NT2/D1 (cell line): ENCODE results near the gene APAF1.

Source experiments
- DNase-seq: peaks from one replicate; pipeline ENCODE4 v3.0.0-alpha.2; 2011; ENCODE audit warnings: low read depth, low spot score
- H3K27me3 ChIP-seq: 2 replicates; pipeline ENCODE4 v1.6.0; 2011; ENCODE audit warnings: mild to moderate bottlenecking; ENCODE audit not compliant: insufficient read length, insufficient read depth
- H3K36me3 ChIP-seq: 2 replicates; pipeline ENCODE4 v1.6.1; 2011; ENCODE audit warnings: mild to moderate bottlenecking, low read length, mixed read lengths; ENCODE audit not compliant: insufficient read depth, insufficient read length
- H3K4me1 ChIP-seq: 2 replicates; pipeline ENCODE4 v1.5.1; 2011; ENCODE audit not compliant: insufficient read depth, insufficient read length
- H3K4me3 ChIP-seq: 2 replicates; pipeline ENCODE4 v1.5.1; 2011; ENCODE audit warnings: low read depth; ENCODE audit not compliant: insufficient read length
- H3K9ac ChIP-seq: 2 replicates; pipeline ENCODE4 v1.6.0; 2011; ENCODE audit warnings: low read depth; ENCODE audit not compliant: insufficient read length
- H3K9me3 ChIP-seq: 2 replicates; pipeline ENCODE4 v1.5.1; 2011; ENCODE audit warnings: mild to moderate bottlenecking, low read length; ENCODE audit not compliant: insufficient read depth
- SUZ12 ChIP-seq: IDR thresholded peaks from 2 replicates; pipeline ENCODE4 v1.6.1; 2011; ENCODE audit not compliant: insufficient read length, insufficient read depth; ENCODE audit errors: extremely low read depth
- YY1 ChIP-seq: IDR thresholded peaks from 2 replicates; pipeline ENCODE4 v1.6.1; 2011; ENCODE audit not compliant: insufficient read length, insufficient read depth
- ZNF274 ChIP-seq: IDR thresholded peaks from 2 replicates; pipeline ENCODE4 v1.6.1; 2011; ENCODE audit warnings: mild to moderate bottlenecking, low read depth, low read length

The APAF1 gene

GRCh38 chr12:98696036-98696646 is 51.1 kb downstream of the APAF1 start:
- peak; percentile 55 for DNase-seq

GRCh38 chr12:98697209-98697608 is 52.1 kb downstream of the APAF1 start:
- no peak for TF ChIP-seq ZNF274
- no peak for TF ChIP-seq SUZ12
- TF ChIP-seq YY1: no peak
- no peaks in the 10 kb centered on the region for H3K9me3 ChIP-seq
- no peaks in the 10 kb centered on the region for H3K27me3 ChIP-seq
- H3K36me3 ChIP-seq: peaks cover 8% of the 10 kb centered on the region
- no peak for DNase-seq
- no peaks in the 10 kb centered on the region for H3K4me1 ChIP-seq
- H3K9ac ChIP-seq: no peak overlapping the region
- no peak overlapping the region for H3K4me3 ChIP-seq

More at GRCh38 chr12:98696036-98696646, 51.1 kb downstream of the APAF1 start:
- Histone ChIP-seq H3K4me1 (no peaks in the 10 kb centered on the region), H3K9me3 (no peaks in the 10 kb centered on the region), H3K27me3 (no peaks in the 10 kb centered on the region), H3K36me3 (peaks cover 12% of the 10 kb centered on the region), H3K9ac (no peak overlapping the region), H3K4me3 (no peak overlapping the region)
- no peak for TF ChIP-seq ZNF274

GRCh38 chr12:98698603-98699463 is 53.7 kb downstream of the APAF1 start:
- DNase-seq: peak; percentile 69
- Histone ChIP-seq H3K36me3 (peaks cover 8% of the 10 kb centered on the region), H3K4me1 (no peaks in the 10 kb centered on the region), H3K9me3 (no peaks in the 10 kb centered on the region), H3K4me3 (no peak overlapping the region), H3K9ac (no peak overlapping the region), H3K27me3 (no peaks in the 10 kb centered on the region)
- TF ChIP-seq SUZ12 (no peak), ZNF274 (no peak), YY1 (no peak)

DNA sequence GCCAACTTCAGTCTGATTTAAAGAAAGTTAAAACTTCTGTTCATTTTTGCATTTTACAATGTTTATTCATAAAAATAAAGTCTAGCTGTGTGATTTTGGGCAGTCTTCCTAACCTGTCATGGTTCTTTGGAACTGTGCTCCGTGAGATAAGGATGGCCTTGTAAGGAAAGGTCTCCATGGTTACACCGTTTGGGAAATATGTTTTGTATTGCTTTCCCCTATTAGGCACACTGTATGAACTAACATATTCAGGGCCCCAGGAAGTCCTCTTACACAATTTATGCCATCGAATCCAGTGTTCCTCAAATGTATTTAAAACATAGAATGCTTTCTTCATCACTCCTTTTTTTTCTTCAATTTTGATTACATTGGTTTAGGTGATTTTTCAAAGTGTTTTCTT is 54.5 kb downstream of the APAF1 start:
- no peaks in the 10 kb centered on the region for H3K27me3 ChIP-seq
- no peaks in the 10 kb centered on the region for H3K4me1 ChIP-seq
- H3K36me3 ChIP-seq: peaks cover 13% of the 10 kb centered on the region
- DNase-seq: no peak
- H3K9me3 ChIP-seq: no peaks in the 10 kb centered on the region
- no peak overlapping the region for H3K4me3 ChIP-seq
- TF ChIP-seq SUZ12: no peak
- TF ChIP-seq YY1: no peak
- no peak for TF ChIP-seq ZNF274
- no peak overlapping the region for H3K9ac ChIP-seq

DNA sequence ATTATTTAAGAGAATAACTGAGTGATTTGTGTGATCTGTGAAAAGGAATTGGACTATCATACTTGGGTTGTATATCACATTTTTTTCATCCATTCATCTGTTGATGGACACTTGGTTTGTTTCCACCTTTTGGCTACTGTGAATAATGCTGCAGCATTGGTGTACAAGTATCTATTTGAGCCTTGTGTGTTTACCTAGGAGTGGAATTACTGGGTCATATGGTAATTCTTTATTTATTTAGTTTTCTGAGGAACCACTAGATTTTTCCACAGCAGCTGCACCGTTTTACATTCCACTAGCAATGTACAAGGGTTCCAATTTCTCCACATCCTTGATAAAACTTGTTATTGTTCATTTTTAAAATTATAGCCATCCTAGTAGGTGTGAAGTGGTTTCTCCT is 56.1 kb downstream of the APAF1 start:
- Histone ChIP-seq H3K4me1 (no peaks in the 10 kb centered on the region), H3K27me3 (no peaks in the 10 kb centered on the region), H3K4me3 (no peak overlapping the region), H3K36me3 (peaks cover 13% of the 10 kb centered on the region), H3K9ac (no peak overlapping the region), H3K9me3 (no peaks in the 10 kb centered on the region)
- no peak for DNase-seq
- TF ChIP-seq ZNF274 (no peak), YY1 (no peak), SUZ12 (no peak)

- Histone ChIP-seq H3K4me3 (no peak overlapping the region), H3K4me1 (no peaks in the 10 kb centered on the region), H3K27me3 (no peaks in the 10 kb centered on the region), H3K9me3 (no peaks in the 10 kb centered on the region), H3K9ac (no peak overlapping the region), H3K36me3 (peaks cover 48% of the 10 kb centered on the region)
- DNase-seq: no peak
- TF ChIP-seq ZNF274: no peak
- TF ChIP-seq YY1: no peak
- no peak for TF ChIP-seq SUZ12
These were observed 63.9 kb downstream of the APAF1 start for GRCh38 chr12:98709022-98709421.

GRCh38 chr12:98714426-98714825 is 69.3 kb downstream of the APAF1 start:
- peaks cover 33% of the 10 kb centered on the region for H3K36me3 ChIP-seq
- H3K4me1 ChIP-seq: no peaks in the 10 kb centered on the region
- TF ChIP-seq ZNF274 (no peak), SUZ12 (no peak), YY1 (no peak)
- DNase-seq: no peak
- H3K4me3 ChIP-seq: no peak overlapping the region
- no peak overlapping the region for H3K9ac ChIP-seq
- no peaks in the 10 kb centered on the region for H3K9me3 ChIP-seq
- no peaks in the 10 kb centered on the region for H3K27me3 ChIP-seq
